GM21619 (cell line): ENCODE data around the gene AKAP13.

Experiments
- ATAC-seq: cut with Tn5 transposase; IDR thresholded peaks from one replicate; pipeline ENCODE4 v1.9.1; 2021; ENCODE audit not compliant: unreplicated experiment

The AKAP13 gene

GRCh38 chr15:85587707-85588411 lies 207.5 kb downstream of the AKAP13 start:
- no peak for ATAC-seq

GRCh38 chr15:85588677-85589076 lies 208.3 kb downstream of the AKAP13 start:
- ATAC-seq, result no peak

- ATAC-seq, result no peak
Measured at GRCh38 chr15:85589851-85590250, 209.4 kb downstream of the AKAP13 start.

- no peak for ATAC-seq
Measured at GRCh38 chr15:85591622-85592021, 211.2 kb downstream of the AKAP13 start.

- no peak for ATAC-seq
Measured at GRCh38 chr15:85592148-85592547, 211.7 kb downstream of the AKAP13 start.

- no peak for ATAC-seq
Measured at GRCh38 chr15:85593809-85594445, 213.5 kb downstream of the AKAP13 start.

GRCh38 chr15:85595804-85596536 lies 215.6 kb downstream of the AKAP13 start:
- no peak for ATAC-seq

GRCh38 chr15:85597155-85597815 lies 216.9 kb downstream of the AKAP13 start:
- no peak for ATAC-seq

- no peak for ATAC-seq
Measured at GRCh38 chr15:85598219-85598618, 217.8 kb downstream of the AKAP13 start.

GRCh38 chr15:85598718-85599398 lies 218.5 kb downstream of the AKAP13 start:
- ATAC-seq, result no peak

GRCh38 chr15:85600001-85600400 lies 219.6 kb downstream of the AKAP13 start:
- no peak for ATAC-seq

GRCh38 chr15:85603160-85603559 lies 222.8 kb downstream of the AKAP13 start:
- ATAC-seq, result no peak

GRCh38 chr15:85603703-85604102 lies 223.3 kb downstream of the AKAP13 start:
- ATAC-seq, result no peak

- no peak for ATAC-seq
Measured at GRCh38 chr15:85604194-85604593, 223.8 kb downstream of the AKAP13 start.

- ATAC-seq, result no peak
Measured at GRCh38 chr15:85606738-85607137, 226.3 kb downstream of the AKAP13 start.

- no peak for ATAC-seq
Measured at GRCh38 chr15:85607141-85607806, 226.9 kb downstream of the AKAP13 start.

GRCh38 chr15:85607842-85608241 lies 227.4 kb downstream of the AKAP13 start:
- no peak for ATAC-seq

GRCh38 chr15:85609492-85609891 lies 229.1 kb downstream of the AKAP13 start:
- ATAC-seq, result no peak

GRCh38 chr15:85611361-85611760 lies 231.0 kb downstream of the AKAP13 start:
- ATAC-seq, result no peak

- ATAC-seq, result no peak
Measured at GRCh38 chr15:85614059-85614458, 233.7 kb downstream of the AKAP13 start.
